GM18951 (cell line): ENCODE measurements around the gene COX7A1.
"Not testable (repeated sequence)": the region's sequence is repeated elsewhere in the genome, so short reads cannot be mapped to it uniquely, and the experiment has no call there.

Experiments
- POLR2A ChIP-seq: IDR thresholded peaks from 4 replicates; pipeline ENCODE4 v1.6.1; 2011; ENCODE audit warnings: mild to moderate bottlenecking; ENCODE audit not compliant: insufficient read length, insufficient read depth; ENCODE audit errors: extremely low read depth
- in situ Hi-C: fragments of 300-500 bp; cut with MboI; formaldehyde crosslinking; loops from one replicate; pipeline ENCODE4 v1.12.0; 2022; ENCODE audit warnings: low sequenced_read_pairs, mixed read lengths, inconsistent platforms; ENCODE audit not compliant: unreplicated experiment

COX7A1 gene

DNA sequence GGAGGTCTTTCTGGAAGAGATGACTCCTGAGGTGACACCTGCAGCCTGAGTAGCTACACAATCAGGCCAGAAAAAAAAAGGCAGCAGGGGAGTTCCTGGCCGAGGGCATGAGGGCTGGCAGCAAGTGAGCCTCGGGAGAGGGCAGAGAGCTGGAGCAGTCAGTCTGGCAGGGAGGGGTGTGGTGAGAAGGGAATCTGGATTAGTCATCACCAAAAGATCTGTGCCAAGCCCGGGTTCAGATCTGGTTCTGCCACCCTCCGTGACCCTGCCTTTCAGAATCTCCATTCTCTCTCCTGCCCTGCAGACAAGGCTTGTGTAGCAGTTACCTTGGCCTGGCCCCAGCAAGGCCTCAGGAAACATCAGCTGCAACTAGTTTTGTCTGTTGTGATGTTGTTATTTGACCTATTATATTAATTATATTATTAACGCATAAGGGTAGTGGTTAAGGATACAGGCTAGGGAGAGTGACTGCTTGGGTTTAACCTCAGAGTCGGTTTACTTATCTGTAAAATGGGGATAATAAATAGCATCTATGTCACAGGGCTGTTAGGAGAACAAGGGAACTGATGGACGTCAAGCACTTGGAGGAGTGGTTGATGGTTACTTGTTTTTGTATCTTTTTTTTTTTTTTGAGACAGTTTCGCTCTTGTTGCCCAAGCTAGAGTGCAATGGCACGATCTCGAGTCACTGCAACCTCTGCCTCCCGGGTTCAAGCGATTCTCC lies 15.1 kb downstream of the COX7A1 start:
- in situ Hi-C loops: no loop called here
- no peak for TF ChIP-seq POLR2A

DNA sequence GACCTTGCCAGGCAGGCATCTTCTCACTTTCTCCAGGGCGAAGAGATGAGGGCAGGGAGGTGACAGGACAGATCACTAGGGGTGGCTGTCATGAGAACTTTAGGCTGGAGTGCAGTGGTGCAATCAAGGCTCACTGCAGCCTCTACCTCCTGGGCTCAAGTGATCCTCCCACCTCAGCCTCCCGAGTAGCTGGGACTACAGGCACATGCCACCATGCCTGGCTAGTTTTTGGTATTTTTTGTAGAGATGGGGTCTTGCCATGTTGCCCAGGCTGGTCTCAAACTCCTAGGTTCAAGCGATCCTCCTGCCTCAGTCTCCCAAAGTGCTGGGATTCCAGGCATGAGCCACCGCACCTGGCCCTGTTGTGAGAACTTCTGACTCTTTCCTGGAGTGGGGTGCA lies 17.4 kb downstream of the COX7A1 start:
- in situ Hi-C loops: not testable (repeated sequence)

DNA sequence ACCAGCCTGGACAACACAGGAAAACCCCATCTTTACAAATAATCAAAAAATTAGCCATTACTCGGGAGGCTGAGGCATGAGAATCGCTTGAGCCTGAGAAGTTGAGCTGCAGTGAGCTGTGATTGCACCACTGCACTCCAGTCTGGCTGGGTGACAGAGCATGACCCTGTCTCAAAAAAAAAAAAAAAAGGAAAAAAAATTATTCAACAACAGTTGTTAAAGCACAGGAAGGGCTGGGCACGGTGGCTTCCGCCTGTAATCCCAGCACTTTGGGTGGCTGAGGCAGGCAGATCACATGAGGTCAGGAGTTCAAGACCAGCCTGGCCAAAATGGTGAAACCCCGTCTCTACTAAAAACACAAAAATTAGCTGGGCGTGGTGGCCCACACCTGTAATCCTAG lies 21.0 kb downstream of the COX7A1 start:
- in situ Hi-C loops: not testable (repeated sequence)

DNA sequence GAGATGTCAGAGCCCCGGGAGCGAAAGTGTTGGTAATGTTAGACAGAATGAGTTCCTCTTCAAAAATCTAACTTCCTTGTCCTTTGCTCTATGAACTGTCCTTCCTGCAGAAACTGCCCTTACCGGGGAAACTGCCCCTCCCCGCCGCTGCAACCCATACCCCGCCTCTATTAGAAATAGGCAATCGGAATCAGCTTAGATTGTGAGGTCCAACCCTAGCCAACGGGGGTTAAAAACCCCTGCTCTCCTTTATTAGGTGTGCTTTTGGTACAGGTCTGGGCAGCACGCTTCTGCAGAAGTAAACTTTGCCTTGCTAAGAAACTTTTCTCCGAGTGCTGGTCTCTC lies 23.9 kb downstream of the COX7A1 start:
- TF ChIP-seq POLR2A: no peak
- in situ Hi-C loops: no loop called here

DNA sequence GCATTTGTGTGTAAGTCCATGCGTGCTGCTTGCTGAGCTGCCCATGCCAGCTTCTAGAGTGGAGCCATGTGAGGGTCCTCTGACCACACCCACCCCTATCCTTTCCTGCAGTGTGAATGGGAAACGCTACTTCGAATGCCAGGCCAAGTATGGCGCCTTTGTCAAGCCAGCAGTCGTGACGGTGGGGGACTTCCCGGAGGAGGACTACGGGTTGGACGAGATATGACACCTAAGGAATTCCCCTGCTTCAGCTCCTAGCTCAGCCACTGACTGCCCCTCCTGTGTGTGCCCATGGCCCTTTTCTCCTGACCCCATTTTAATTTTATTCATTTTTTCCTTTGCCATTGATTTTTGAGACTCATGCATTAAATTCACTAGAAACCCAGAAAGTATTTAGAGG lies 26.7 kb downstream of the COX7A1 start:
- TF ChIP-seq POLR2A: no peak
- in situ Hi-C loops: no loop called here

DNA sequence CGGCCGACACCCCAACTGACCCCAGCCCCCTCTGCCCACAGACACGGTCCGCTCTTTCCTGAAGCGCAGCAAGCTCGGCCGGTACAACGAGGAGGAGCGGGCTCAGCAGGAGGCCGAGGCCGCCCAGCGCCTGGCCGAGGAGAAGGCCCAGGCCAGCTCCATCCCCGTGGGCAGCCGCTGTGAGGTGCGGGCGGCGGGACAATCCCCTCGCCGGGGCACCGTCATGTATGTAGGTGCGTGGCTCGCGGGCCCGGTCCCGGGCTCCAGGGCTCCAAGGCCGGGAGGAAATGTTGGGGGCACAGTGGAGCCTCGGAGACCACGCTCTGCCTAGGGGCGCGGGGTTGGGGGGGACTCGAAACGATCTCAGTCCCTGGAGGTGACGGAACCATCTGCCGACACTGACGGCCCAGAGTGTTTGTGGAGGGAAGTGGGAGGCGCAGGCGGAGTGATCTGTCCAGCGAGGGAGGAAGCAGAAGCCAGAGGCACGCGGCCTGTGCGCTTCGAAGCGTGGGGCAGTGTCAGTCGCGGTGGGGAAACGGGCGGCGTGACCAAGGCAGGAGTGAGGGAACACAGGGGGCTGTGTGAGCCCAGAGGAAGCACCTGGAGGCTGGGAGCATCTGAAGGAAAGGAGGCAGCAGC lies 30.6 kb downstream of the COX7A1 start:
- no peak for TF ChIP-seq POLR2A

DNA sequence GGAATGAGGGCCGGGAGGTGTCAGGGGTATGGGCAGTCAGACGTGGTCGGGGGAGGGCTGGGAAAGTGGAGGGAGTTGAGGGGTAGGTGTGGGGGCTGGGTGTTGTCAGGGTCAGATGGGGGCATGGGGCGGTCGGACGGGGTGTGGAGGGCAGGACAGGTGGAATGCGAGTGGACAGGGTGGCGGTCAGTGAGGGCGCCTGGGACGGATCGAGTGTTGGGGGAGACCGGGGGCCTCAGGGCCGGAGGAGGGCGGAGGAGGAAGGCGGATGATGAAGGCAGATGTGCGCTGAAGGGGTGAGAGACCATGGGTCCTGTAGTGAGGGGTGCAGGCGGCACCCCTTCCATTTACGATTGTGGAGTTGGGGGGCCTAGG lies 31.3 kb downstream of the COX7A1 start:
- in situ Hi-C loops: no loop called here
- no peak for TF ChIP-seq POLR2A

More for the DNA sequence above, 30.6 kb downstream of the COX7A1 start:
- in situ Hi-C loops: no loop called here

DNA sequence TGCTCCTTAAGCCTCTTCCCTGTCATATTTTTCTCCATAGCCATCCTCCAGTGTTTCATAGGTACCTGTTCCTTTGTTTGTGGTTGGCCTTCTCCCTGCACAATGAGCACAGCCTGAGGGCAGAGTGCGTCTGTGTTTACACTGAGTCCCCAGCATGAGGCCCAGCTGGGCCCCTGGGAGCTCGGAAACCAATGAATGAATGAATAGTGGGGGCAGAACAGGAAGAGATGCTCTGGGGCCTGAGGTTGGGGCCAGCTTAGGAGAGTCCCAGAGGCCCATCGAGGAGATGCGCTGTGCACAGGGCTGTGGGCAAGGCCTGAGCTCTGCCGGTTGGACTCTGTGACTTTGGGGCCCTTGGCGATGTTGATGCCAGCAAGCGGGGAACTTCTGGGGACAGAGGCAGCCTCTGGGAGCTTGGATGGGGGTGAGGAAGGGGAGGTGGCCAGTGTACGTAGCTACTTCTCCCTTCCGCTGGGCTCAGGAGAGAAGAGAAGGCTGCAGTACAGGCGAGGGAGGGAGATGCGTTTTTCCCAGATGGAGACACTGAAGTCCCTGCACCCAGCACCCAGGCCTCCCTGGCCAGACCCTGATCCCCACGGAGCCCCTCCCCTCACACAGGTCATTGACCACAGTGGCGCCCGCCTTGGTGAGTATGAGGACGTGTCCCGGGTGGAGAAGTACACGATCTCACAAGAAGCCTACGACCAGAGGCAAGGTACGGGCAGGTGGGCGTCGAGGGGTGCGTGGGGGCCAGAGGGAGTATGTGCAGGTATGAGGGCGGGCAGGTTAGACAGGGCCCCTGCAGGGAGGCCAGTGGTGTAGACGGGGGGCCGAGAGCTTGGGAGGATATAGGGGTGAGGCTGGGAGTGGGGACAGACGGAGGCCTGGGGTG lies 31.9 kb downstream of the COX7A1 start:
- TF ChIP-seq POLR2A: no peak
- in situ Hi-C loops: no loop called here

DNA sequence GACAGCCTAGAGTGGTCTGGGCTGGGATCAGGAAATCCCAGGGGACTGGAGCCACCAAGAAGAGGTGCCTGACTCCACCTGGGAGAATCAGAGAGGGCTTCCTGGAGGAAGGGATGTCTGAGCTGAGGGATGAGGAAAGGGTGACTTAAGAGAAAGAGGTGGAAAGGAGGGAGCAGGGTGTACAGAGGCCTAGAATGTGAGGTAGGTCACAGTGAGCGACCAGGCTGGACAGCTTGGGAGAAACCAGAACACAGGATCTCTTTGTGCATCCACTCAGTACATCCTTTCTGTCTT lies 36.0 kb downstream of the COX7A1 start:
- no peak for TF ChIP-seq POLR2A
- in situ Hi-C loops: no loop called here

DNA sequence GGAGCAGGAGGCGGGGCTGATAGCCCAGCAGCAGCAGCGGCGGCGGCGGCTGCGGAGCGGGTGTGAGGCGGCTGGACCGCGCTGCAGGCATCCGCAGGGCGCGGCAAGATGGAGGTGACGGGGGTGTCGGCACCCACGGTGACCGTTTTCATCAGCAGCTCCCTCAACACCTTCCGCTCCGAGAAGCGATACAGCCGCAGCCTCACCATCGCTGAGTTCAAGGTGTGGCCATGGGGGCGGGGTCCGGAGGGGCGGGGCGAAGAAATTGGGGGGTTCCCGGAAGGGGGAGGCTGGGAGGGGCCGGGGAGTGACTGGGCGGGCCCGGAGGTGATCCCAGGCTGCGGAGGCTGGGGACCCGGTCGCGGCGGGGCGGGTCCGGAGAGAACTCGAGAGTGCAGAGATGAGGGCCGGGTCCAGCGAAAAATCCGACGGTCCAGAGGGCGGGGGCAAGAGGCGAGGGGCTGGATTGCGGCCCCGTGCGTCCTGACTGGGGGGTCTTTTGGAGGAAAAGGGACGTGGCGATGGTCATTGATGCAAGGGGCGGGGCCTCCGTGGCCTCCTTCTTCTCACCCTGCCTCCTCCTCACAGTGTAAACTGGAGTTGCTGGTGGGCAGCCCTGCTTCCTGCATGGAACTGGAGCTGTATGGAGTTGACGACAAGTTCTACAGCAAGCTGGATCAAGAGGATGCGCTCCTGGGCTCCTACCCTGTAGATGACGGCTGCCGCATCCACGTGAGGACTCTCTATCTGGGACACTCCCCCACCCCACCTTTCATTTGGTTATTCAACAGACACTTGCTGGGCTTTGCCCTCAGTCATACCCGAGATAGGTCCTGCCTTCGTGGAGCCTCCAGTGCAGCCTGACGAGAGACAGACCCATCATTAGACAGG lies 36.5 kb downstream of the COX7A1 start, which contains the start of gene TBCB:
Gene TBCB, plus strand, starts transcription at position 16 of the 891 bp plus-strand sequence. Its CDS starts 93 bp downstream, at position 109.
- in situ Hi-C loops: no loop called here
- TF ChIP-seq POLR2A: peak; percentile 74

DNA sequence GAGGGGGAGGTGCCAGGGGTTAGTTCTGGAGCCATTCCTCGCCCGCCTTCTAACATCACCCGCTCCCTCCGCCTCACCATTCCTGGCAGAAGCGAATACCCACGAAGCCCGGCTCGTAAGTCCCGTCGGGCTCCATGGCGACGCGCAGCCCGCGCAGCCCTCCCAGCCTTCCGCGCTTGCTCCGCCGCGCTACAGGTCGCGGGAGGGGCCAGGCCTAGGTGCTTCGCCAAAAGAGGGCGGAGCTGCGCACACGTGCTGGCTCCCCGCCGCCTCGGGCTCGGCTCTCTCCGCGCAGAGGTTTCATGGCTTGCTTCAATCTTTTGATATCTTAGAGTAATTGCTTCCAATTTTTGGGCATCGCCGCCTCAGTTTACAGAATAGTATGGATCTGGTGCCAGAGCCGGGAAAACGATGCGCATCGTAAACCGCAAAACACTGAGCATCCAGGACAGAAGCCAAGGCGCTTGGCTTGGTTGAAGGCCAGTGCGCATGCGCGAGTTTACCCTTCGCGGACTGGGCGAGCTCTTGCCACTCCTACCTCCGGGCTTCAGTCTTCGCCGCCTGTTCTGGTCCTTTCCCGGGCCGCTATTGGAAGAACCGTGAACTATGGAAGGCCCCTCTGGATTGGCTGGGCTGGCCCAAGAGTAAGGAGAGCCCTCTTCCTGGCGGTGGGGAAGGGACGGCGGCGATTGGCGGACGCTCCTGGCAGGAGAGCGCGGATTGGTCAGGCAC lies 37.4 kb downstream of the COX7A1 start, which contains the start of gene POLR2I:
Gene POLR2I, minus strand, starts transcription at position 155 of the 732 bp plus-strand sequence. Its CDS starts 19 bp downstream, at position 136.
- TF ChIP-seq POLR2A: peak; percentile 78
- in situ Hi-C loops: no loop called here
